IPS DF 4.7 (cell line): ENCODE measurements around the gene RGS4.
"Not testable (repeated sequence)": the region's sequence is repeated elsewhere in the genome, so short reads cannot be mapped to it uniquely, and the experiment has no call there.

ENCODE experiments used
- DNase-seq: peaks from one replicate; pipeline ENCODE4 v3.0.0-alpha.2; 2013; ENCODE audit warnings: low spot score; ENCODE audit errors: extremely low read depth

Gene RGS4

DNA sequence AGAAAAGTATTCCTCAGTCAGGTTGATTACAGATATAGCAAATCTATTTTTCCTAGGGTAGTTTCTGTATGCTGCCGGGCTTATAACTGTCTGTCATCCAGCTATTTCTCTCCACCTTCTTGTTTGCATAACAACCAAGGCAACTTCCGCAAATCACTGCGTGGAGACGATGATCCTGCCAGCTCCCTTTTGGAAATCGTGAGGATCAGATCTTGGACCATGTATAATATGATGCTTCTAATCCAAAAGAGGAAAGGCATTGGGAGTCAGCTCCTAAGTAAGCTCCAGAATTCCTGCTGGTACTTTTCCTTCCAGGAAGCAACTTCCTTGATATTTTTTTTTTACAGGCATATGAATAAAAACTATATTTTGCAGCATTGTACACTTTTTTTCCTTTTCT lies 445 bp upstream of the RGS4 start:
- DNase-seq, result no peak

DNA sequence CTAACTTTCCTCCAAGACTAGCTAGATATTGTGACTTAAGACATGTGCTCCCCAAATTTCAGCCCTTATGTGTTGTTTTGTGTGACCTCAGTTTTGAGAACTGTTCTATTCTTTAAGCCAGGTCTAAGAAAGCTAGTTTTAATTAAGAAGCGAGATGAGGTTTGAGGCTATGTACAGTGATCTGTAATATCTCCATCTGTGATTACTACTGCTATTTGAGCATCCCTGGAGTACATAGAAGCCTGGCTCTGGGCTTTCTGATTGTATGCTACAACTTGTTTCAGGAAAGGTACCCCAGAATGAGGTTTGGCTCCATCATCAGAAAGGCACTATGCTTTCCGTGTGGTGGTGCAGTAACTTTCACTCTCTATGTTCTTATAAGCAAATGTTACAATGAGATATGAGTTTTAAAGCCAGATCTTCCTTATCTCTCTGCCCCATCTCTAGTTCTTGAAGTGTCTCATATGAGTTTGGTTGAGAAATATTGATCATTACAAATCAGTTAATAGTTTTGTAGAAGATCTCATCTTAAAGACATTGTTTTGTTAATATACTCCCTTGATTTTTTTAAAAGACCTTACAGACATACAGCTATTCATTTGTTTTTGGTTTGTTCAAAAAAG lies 605 bp downstream of the RGS4 start:
- no peak for DNase-seq

DNA sequence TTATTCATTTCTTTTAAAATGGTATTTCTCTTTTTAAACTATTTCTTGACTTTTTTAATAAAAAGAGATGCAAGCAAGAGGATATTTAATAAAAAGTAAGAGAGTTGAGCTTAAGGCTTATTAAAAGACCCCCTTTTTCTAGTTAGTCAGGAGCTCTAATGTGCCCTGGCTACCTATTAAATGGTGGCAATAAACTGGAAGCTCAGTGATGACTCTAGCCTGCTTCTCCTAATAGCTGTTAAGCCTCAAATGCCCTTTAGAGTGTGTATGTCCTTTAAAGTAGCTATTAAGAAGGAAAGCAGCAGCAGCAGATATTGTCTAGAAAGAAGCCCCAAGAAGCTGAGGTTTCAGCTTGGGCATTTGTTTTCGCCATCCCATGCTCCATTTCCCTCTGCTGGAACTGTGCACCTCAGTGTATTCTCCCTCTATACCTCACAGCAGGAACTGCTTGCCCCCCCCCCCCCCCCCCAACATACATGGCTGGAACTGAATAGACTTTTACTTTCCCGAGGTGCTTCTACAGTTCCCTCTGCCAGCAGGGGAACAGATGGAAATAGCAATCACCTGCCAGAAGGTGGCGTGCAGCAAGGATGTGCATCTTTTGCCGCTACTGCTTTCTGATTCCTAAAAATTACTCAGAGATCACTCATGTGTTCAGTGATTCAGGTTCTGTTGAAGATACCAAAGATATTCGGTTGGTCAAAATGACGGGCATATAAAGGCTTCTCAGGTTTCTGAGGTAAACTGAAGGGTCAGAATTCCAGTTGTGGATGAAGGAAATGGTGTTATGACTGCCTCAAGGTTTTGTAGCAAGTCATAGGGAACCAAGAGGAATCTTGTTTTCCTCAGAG lies 2.5 kb downstream of the RGS4 start:
- no peak for DNase-seq

DNA sequence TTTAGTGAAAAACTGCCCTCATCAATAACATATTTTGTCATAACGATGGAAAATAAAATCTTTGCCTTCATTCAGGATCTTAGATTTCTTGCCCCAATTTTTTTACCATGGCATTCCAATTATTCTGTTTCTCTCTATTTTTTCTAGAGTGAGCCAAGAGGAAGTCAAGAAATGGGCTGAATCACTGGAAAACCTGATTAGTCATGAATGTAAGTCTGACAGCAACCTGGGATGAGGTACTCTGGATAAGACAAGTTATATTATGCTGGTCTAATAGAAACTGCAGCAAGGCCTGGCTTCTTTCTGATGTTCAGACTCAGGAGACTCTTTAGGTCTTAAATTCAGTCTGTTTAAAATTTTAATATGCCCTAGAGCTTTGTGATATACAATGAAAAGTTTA lies 3.5 kb downstream of the RGS4 start:
- DNase-seq, result no peak

DNA sequence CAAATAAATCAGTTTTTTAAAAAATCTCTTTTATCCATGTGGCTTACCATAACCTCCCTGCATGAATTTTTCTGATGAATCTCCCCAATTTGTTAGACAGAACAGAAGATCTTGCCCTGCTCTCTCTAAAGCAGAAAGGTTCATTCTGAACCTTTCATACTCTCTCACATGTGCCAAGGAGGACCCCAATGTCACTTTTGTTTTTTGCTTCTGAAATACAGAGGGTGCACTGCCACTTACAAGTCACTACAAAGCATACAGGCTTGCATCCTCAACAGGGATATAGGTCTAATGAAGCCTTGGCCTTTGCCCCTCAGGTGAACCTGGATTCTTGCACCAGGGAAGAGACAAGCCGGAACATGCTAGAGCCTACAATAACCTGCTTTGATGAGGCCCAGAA lies 4.8 kb downstream of the RGS4 start:
- no peak for DNase-seq

DNA sequence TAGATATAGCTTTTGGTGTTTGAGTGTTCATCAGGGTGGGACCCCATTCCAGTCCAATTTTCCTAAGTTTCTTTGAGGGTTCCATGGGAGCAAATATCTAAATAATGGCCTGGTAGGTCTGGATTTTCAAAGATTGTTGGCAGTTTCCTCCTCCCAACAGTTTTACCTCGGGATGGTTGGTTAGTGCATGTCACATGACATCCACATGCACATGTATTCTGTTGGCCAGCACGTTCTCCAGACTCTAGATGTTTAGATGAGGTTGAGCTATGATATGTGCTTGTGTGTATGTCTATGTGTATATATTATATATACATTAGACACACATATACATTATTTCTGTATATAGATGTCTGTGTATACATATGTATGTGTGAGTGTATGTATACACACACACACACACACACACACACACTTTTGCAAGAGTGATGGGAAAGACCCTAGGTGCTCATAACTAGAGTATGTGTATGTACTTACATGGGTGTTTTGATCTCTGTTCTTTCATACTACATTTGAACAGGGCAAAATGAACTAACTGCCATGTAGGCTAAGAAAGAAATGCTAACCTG lies 5.6 kb downstream of the RGS4 start:
- no peak for DNase-seq

DNA sequence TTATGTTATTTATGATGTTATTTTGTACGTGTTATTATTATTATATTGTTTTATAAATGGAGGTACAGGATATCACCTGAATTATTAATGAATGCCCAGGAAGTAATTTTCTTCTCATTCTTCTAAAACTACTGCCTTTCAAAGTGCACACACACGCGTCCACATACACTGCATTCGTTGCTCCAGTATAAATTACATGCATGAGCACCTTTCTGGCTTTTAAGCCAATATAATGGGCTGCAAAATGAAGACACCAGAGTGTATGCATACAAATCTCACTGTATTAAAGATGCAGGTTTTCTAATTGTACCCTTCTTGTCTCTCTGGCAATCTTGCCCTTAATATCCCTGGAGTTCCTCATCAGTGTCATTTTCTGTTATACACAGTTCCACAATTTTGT lies 6.9 kb downstream of the RGS4 start:
- no peak for DNase-seq

DNA sequence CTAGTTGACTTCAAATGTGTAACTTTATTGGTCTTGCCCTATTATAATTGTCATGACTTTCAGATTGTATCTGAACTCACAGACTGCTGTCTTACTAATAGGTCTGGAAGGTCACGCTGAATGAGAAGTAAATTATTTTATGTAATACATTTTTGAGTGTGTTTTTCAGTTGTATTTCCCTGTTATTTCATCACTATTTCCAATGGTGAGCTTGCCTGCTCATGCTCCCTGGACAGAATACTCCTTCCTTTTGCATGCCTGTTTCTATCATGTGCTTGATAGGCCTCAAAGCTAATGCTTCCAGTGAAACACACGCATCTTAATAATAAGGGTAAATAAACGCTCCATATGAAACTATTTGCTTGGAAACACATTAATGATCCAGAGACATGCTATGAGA lies 7.3 kb downstream of the RGS4 start:
- no peak for DNase-seq

DNA sequence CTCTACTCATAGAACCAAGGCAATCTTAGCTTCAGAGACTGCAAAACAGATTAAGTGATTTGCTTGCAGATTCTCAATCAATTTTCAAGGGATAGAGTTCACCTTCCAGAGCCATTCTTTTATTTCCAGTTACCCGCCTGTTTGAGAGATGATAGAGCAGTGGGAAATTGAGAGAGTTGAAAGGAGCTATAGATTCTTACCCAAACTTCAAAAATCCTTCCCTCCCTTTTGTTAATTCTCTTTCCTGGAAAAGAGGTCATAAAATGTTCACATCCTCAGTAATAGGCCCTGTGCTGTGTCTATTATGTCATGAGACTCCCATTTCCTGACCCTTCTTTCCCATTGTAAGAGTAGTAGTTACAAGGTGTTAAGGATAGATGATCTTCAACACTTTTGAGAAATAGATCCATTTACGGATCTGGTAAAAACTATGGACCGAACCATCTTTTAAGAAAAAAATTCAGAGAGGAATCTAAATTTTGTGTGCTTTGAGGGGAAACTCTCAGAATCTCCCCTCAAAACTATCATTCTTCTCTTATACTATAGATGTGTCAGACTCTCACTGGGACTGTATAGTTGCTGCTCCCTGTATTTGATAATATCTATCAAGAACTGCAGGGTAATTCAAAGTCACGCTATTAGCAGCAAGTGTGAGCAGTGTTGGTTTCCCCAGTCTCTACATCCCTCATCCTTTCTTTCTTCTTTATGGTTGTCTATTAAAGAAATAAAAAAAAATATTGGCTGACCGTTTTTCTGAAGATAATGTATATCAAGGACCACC lies 8.0 kb downstream of the RGS4 start:
- no peak for DNase-seq

DNA sequence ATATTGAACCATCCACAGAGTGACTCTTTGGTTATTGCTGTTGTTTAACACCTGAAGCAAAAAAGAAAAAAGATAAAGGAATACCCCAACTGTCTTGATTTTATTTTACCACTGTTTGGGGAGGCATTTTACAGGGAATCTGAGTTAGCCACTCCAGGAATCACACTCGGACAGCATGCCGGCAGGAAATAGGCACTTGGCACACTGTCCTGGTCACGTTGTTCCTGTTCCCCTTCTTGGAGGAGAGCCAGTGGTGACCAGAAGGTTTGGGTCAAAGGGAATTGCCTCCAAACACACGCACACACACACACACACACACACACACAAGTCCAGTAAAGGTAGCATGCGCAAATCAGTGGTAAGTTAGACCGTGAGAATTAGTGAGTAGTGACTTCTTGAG lies 13.8 kb downstream of the RGS4 start:
- DNase-seq, result no peak

DNA sequence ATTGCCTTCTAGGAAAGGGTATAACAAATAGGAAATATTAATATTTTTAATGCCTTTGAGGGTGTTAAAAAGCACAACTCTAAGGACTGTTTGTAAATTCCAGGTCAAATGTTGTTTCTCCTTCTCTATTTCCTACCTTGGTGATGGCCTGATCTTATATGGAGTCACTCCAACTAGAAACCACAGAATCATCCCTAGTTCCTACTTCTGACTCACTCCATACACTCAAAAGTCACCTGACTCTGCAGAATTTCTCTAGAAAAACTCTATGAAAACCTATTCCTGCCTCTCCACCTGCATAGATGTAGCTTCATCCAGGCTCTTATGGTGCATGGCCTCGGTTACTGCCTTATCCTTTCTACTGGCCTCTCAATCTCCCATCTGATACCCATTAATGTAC lies 14.5 kb downstream of the RGS4 start:
- no peak for DNase-seq

DNA sequence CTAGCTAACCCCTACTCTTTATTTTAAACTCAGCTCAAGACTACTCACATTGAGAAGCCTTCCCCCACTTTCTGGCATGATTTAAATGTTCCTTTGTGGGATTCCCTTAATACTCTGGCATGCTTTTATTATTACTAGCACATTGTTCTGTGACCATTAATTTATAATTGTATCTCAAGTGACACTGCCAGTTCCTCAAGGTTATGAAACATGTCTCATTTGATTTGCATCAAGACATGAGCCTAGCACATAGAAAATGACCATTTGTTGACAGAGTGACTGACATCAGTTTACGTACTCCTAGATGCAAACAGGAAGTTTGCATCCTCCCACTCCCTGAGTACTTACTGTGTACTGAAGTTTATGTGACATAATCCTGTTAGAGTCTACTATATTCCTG lies 15.2 kb downstream of the RGS4 start:
- DNase-seq, result no peak

DNA sequence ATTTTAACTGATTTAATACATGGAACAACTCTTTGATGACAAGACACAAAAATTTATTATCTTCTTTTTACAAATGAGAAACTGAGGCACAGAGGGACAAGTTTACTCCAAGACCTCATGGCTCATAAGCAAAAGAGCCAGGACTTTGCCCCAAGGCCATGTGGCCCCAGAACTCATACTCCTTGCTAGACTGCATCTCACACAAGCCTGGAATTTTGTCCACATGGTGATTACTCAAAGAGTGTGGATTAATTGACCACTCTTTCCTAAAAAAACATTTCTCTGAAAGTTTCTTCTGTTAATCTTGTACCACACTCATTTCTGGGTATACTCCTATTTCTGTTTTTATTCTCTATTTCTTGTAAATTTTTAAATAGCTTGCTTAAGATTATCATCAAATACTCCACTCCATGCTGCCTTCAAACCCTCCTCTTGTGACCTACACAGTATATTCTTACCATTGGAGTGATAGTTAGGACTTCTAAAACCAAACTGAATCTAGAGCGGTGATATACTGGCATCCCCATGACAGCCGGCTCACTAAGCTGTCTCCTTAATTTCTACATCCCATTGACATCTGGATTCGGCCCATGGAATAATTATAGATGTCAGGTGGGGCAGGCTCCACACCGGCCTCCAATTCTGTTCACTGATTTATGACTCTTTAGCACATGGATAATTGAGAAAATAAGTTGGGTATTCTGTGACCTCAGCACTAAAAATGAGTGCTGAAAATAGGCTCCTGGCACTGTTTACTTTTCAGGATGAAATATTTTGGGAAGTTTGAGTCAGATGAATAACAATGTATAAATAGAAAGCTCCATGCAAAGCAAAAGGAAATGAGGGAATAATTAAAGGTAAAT lies 16.1 kb downstream of the RGS4 start:
- DNase-seq, result no peak

DNA sequence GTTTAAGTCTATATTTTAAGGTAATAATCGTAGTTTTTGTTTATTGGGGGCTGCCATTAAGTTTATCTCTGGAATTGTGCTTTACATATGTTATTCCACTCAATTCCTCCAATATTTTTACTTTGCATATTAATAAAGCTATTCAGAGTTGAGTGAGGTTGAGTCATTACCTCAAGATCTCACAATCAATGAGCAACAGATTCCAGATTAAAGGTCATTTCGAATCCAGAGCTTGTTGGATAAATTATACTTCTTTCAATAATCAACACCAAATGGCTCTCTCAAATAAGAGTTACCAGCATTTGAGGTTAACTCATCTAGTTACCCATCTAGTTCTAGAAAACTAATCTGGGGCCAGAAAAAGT lies 16.7 kb downstream of the RGS4 start:
- no peak for DNase-seq

DNA sequence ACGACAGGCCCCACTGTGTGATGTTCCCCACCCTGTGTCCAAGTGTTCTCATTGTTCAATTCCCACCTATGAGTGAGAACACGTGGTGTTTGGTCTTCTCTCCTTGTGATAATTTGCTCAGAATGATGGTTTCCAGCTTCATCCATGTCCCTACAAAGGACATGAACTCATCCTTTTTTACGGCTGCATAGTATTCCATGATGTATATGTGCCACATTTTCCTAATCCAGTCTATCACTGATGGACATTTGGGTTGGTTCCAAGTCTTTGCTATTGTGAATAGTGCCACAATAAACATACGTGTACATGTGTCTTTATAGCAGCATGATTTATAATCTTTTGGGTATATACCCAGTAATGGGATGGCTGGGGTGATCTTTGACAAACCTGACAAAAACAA lies 20.0 kb downstream of the RGS4 start:
- not testable (repeated sequence) for DNase-seq

DNA sequence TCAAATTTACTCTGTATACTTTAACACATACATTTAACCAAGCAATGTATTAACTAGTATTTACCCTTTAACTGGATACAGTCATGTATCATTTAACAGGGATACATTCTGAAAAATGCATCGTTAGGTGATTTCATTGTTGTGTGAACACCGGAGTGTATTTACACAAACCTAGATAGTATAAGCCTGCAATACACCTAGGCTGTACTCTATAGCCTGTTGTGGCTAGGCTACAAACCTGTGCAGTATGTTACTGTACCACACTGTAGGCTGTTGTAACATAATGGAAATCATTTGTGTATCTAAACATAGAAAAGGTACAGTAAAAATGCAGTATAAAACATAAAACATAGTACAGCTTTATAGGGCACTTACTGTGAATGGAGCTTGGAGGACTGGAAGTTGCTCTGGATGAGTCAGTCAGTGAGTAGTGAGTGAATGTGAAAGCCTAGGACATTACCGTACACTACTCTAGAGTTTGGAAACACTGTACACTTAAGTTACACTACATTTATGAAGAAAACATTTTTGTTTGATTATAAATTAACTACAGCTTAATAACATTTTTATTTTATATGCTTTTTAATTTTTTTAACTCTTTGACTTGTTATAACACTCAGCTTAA lies 21.3 kb downstream of the RGS4 start:
- DNase-seq, result no peak

DNA sequence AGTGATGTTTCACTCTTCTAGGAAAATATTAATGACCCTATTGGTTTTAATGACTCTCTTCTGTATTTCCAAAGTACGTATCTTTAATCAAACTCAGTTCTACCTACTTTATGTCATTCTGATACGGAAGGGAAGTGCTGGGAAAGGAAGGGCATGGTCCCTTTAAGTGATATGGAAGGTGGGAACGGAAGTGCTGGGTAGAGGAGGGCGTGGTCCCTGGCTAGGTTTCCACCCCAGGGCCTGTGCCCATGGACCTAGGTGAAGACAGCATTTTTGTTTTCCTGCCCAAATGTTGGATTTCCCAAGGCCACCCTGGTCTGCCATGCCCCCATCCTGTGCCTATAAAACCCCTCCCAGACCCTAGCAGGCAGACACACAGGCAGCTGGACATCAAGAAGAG lies 24.0 kb downstream of the RGS4 start:
- DNase-seq, result no peak

DNA sequence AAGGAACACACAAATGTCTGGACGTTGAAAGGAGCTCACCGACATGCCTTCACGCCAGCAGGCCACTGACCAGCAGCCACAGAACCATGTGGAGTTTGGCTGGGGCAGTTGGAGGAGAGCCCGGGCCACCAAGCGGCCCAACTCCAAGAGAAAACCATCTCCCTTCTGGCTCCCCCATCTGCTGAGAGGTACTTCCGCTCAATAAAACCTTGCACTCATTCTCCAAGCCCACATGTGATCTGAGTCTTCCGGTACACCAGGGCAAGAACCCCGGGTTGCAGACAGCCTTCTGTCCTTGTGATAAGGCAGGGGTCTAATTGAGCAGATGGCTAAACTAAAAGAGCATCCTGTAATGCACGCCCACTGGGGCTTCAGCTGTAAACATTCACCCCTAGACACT lies 24.4 kb downstream of the RGS4 start:
- DNase-seq, result no peak

DNA sequence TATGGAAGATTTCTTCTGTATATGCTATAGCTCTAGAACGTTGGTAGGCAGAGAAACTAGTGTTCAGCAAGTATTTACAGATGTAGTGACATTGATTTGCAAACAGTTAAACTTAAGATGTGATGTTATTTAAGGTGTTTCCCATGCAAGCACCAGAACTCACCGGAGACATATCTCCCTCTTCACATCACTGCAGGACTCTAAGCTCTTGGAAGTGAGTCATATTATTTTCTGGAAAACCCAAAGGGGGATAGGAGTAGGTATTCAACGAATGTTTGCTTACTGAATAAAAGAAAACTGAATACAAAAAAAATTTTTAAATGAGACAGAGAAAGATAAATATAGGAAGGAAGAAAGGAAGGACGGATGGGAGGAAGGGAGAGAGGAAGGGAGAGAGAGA lies 25.0 kb downstream of the RGS4 start:
- DNase-seq, result no peak

DNA sequence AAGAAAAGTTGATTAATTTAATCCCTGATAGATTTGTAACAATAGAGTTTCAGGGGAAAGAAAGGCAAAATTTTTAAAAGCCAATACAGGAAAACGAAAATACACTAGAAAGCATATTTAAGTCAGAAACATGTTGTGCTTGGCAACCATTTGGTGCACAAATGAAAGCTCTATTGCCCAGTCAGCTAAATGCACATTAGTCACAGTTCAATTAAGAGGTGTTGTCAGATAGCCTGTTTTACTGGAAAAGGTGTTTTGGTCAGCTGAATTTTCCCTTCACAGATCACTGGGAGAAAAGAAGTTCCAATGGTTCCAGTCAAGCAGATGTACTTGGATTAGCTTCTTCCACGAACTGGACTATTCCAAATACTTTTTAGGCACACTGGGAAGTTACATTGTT lies 25.4 kb downstream of the RGS4 start:
- DNase-seq, result no peak

DNA sequence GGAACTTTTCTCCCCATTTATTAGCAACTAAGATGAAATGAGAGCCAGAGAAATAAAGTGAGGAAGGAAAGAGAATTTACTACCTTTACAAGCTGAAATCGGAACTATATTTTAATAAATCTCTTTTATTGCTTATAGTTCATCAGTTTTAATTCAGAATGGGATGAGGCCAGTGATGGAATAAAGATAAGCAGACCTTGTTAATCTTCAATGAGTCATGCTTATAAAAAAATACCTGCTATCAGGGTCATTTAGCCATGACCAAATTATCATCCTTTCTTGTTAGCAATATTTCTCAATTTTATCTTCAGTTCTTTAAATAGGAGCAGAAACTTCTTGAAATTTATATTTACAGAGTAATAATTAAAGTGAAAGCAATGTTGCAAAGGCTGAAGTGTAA lies 26.1 kb downstream of the RGS4 start:
- no peak for DNase-seq
